ENCODE measurements around the gene ZNF536. TPM values are rescaled to one million over a fixed set of nuclear protein-coding genes. Genes with fewer than 3 reads are reported as not detected.
"Not testable (repeated sequence)": the region's sequence is repeated elsewhere in the genome, so short reads cannot be mapped to it uniquely, and the experiment has no call there.

Gene ZNF536
- total RNA-seq, 4 donors from 2014 or later: 1.3 to 12.4 (median 1.8) TPM

- Histone ChIP-seq H3K36me3 (no peaks in the 10 kb centered on the region), H3K27ac (no peak overlapping the region), H3K4me1 (no peaks in the 10 kb centered on the region), H3K4me3 (no peak overlapping the region), H3K9me3 (no peaks in the 10 kb centered on the region), H3K27me3 (no peaks in the 10 kb centered on the region)
- TF ChIP-seq CTCF (IDR thresholded peaks at IDR 0.05): no peak
- no peak for TF ChIP-seq POLR2A (IDR thresholded peaks at IDR 0.05)
- DNase-seq: no peak
These were observed 39.5 kb downstream of the ZNF536 start for GRCh38 chr19:30411714-30412113.

- TF ChIP-seq POLR2A (IDR thresholded peaks at IDR 0.05): no peak
- TF ChIP-seq CTCF (IDR thresholded peaks at IDR 0.05): no peak
- Histone ChIP-seq H3K27me3 (no peaks in the 10 kb centered on the region), H3K36me3 (no peaks in the 10 kb centered on the region), H3K9me3 (no peaks in the 10 kb centered on the region), H3K27ac (no peak overlapping the region), H3K4me3 (no peak overlapping the region), H3K4me1 (no peaks in the 10 kb centered on the region)
- DNase-seq: no peak
These were observed 44.2 kb downstream of the ZNF536 start for GRCh38 chr19:30416375-30416774.

GRCh38 chr19:30417166-30417565, 45.0 kb downstream of the ZNF536 start:
- H3K9me3 ChIP-seq, H3K4me3 ChIP-seq, H3K4me1 ChIP-seq, H3K36me3 ChIP-seq, DNase-seq, H3K27me3 ChIP-seq, H3K27ac ChIP-seq: not testable (repeated sequence)

GRCh38 chr19:30419568-30420180, 47.5 kb downstream of the ZNF536 start:
- no peak for DNase-seq
- no peaks in the 10 kb centered on the region for H3K36me3 ChIP-seq
- no peaks in the 10 kb centered on the region for H3K27me3 ChIP-seq
- no peak overlapping the region for H3K27ac ChIP-seq
- TF ChIP-seq CTCF (IDR thresholded peaks at IDR 0.05) (no peak), POLR2A (IDR thresholded peaks at IDR 0.05) (no peak)
- H3K4me1 ChIP-seq: no peaks in the 10 kb centered on the region
- H3K4me3 ChIP-seq: no peak overlapping the region
- H3K9me3 ChIP-seq: no peaks in the 10 kb centered on the region

- Histone ChIP-seq H3K9me3 (no peaks in the 10 kb centered on the region), H3K27ac (no peak overlapping the region), H3K4me1 (no peaks in the 10 kb centered on the region), H3K36me3 (no peaks in the 10 kb centered on the region), H3K27me3 (no peaks in the 10 kb centered on the region), H3K4me3 (no peak overlapping the region)
- DNase-seq: no peak
- TF ChIP-seq CTCF (IDR thresholded peaks at IDR 0.05): no peak
- TF ChIP-seq POLR2A (IDR thresholded peaks at IDR 0.05): no peak
These were observed 48.1 kb downstream of the ZNF536 start for GRCh38 chr19:30420316-30420715.

- Histone ChIP-seq H3K4me1 (no peaks in the 10 kb centered on the region), H3K4me3 (no peak overlapping the region), H3K9me3 (no peaks in the 10 kb centered on the region), H3K36me3 (no peaks in the 10 kb centered on the region), H3K27ac (no peak overlapping the region), H3K27me3 (no peaks in the 10 kb centered on the region)
- DNase-seq: no peak
- TF ChIP-seq CTCF (IDR thresholded peaks at IDR 0.05): no peak
- no peak for TF ChIP-seq POLR2A (IDR thresholded peaks at IDR 0.05)
These were observed 48.7 kb downstream of the ZNF536 start for GRCh38 chr19:30420881-30421280.

All from Peyer's patch (tissue), 4 donors.